ENCODE results near the gene SLITRK1. TPM values are rescaled to one million over a fixed set of nuclear protein-coding genes. Genes with fewer than 3 reads are reported as not detected.
A peak's percentile ranks its signal among the peaks of the same experiment; 100 is the strongest.

Gene SLITRK1
- polyA plus RNA-seq, 1 donor, result 0.31 TPM

GRCh38 chr13:83884141-83884540, 1.9 kb upstream of the SLITRK1 start:
- H3K27ac ChIP-seq (ENCODE audit: low read length), result no peak overlapping the region
- no peaks in the 10 kb centered on the region for H3K9me3 ChIP-seq (ENCODE audit: control insufficient read depth, low read depth, low read length)
- no peak overlapping the region for H3K4me3 ChIP-seq (ENCODE audit: low read length)
- peaks cover 40% of the 10 kb centered on the region for H3K27me3 ChIP-seq (ENCODE audit: control insufficient read depth, insufficient read depth, low read length)
- no peak for DNase-seq
- no peaks in the 10 kb centered on the region for H3K36me3 ChIP-seq (ENCODE audit: control insufficient read depth, insufficient read depth, low read length)
- no peaks in the 10 kb centered on the region for H3K4me1 ChIP-seq (ENCODE audit: control insufficient read depth, insufficient read depth, low read length)

- no peaks in the 10 kb centered on the region for H3K4me1 ChIP-seq (ENCODE audit: control insufficient read depth, insufficient read depth, low read length)
- peaks cover 47% of the 10 kb centered on the region for H3K27me3 ChIP-seq (ENCODE audit: control insufficient read depth, insufficient read depth, low read length)
- DNase-seq, result no peak
- no peak overlapping the region for H3K27ac ChIP-seq (ENCODE audit: low read length)
- WGBS (ENCODE audit: insufficient coverage, low lambda C conversion rate), result 0% methylated on average over 1 of the region's 14 CpGs
- no peaks in the 10 kb centered on the region for H3K9me3 ChIP-seq (ENCODE audit: control insufficient read depth, low read depth, low read length)
- no peak overlapping the region for H3K4me3 ChIP-seq (ENCODE audit: low read length)
- no peaks in the 10 kb centered on the region for H3K36me3 ChIP-seq (ENCODE audit: control insufficient read depth, insufficient read depth, low read length)
Observed at GRCh38 chr13:83883061-83883523, 818 bp upstream of the SLITRK1 start.

- Histone ChIP-seq H3K27me3 (ENCODE audit: control insufficient read depth, insufficient read depth, low read length) (peaks cover 47% of the 10 kb centered on the region), H3K36me3 (ENCODE audit: control insufficient read depth, insufficient read depth, low read length) (no peaks in the 10 kb centered on the region), H3K27ac (ENCODE audit: low read length) (no peak overlapping the region), H3K9me3 (ENCODE audit: control insufficient read depth, low read depth, low read length) (no peaks in the 10 kb centered on the region), H3K4me1 (ENCODE audit: control insufficient read depth, insufficient read depth, low read length) (no peaks in the 10 kb centered on the region), H3K4me3 (ENCODE audit: low read length) (no peak overlapping the region)
- 9% methylated on average over 4 of the region's 9 CpGs for WGBS (ENCODE audit: insufficient coverage, low lambda C conversion rate)
- no peak for DNase-seq
Observed at GRCh38 chr13:83882606-83882959, 309 bp upstream of the SLITRK1 start.

GRCh38 chr13:83881140-83881684, 1.1 kb downstream of the SLITRK1 start:
- Histone ChIP-seq H3K36me3 (ENCODE audit: control insufficient read depth, insufficient read depth, low read length) (no peaks in the 10 kb centered on the region), H3K4me3 (ENCODE audit: low read length) (no peak overlapping the region), H3K4me1 (ENCODE audit: control insufficient read depth, insufficient read depth, low read length) (no peaks in the 10 kb centered on the region), H3K27ac (ENCODE audit: low read length) (no peak overlapping the region), H3K27me3 (ENCODE audit: control insufficient read depth, insufficient read depth, low read length) (peaks cover 47% of the 10 kb centered on the region), H3K9me3 (ENCODE audit: control insufficient read depth, low read depth, low read length) (no peaks in the 10 kb centered on the region)
- WGBS (ENCODE audit: insufficient coverage, low lambda C conversion rate), result 8% methylated on average over 5 of the region's 19 CpGs
- no peak for DNase-seq

- no peaks in the 10 kb centered on the region for H3K36me3 ChIP-seq (ENCODE audit: control insufficient read depth, insufficient read depth, low read length)
- no peaks in the 10 kb centered on the region for H3K4me1 ChIP-seq (ENCODE audit: control insufficient read depth, insufficient read depth, low read length)
- H3K4me3 ChIP-seq (ENCODE audit: low read length), result no peak overlapping the region
- DNase-seq, result no peak
- WGBS (ENCODE audit: insufficient coverage, low lambda C conversion rate), result no CpG with 5 or more reads among the region's 26 CpGs
- H3K9me3 ChIP-seq (ENCODE audit: control insufficient read depth, low read depth, low read length), result no peaks in the 10 kb centered on the region
- H3K27ac ChIP-seq (ENCODE audit: low read length), result no peak overlapping the region
- peaks cover 47% of the 10 kb centered on the region for H3K27me3 ChIP-seq (ENCODE audit: control insufficient read depth, insufficient read depth, low read length)
Observed at GRCh38 chr13:83880275-83881139, 1.8 kb downstream of the SLITRK1 start.

GRCh38 chr13:83879431-83880171, 2.7 kb downstream of the SLITRK1 start:
- Histone ChIP-seq H3K27ac (ENCODE audit: low read length) (no peak overlapping the region), H3K4me3 (ENCODE audit: low read length) (peak overlapping the region; percentile 19), H3K4me1 (ENCODE audit: control insufficient read depth, insufficient read depth, low read length) (no peaks in the 10 kb centered on the region), H3K27me3 (ENCODE audit: control insufficient read depth, insufficient read depth, low read length) (peaks cover 47% of the 10 kb centered on the region), H3K9me3 (ENCODE audit: control insufficient read depth, low read depth, low read length) (no peaks in the 10 kb centered on the region), H3K36me3 (ENCODE audit: control insufficient read depth, insufficient read depth, low read length) (no peaks in the 10 kb centered on the region)
- DNase-seq, result no peak
- WGBS (ENCODE audit: insufficient coverage, low lambda C conversion rate), result no CpG with 5 or more reads among the region's 33 CpGs

GRCh38 chr13:83878691-83879430, 3.4 kb downstream of the SLITRK1 start:
- H3K36me3 ChIP-seq (ENCODE audit: control insufficient read depth, insufficient read depth, low read length), result no peaks in the 10 kb centered on the region
- no peaks in the 10 kb centered on the region for H3K4me1 ChIP-seq (ENCODE audit: control insufficient read depth, insufficient read depth, low read length)
- H3K9me3 ChIP-seq (ENCODE audit: control insufficient read depth, low read depth, low read length), result no peaks in the 10 kb centered on the region
- no peak overlapping the region for H3K27ac ChIP-seq (ENCODE audit: low read length)
- no peak for DNase-seq
- peak overlapping the region; percentile 19 for H3K4me3 ChIP-seq (ENCODE audit: low read length)
- WGBS (ENCODE audit: insufficient coverage, low lambda C conversion rate), result no CpG with 5 or more reads among the region's 31 CpGs
- peaks cover 47% of the 10 kb centered on the region for H3K27me3 ChIP-seq (ENCODE audit: control insufficient read depth, insufficient read depth, low read length)

- H3K36me3 ChIP-seq (ENCODE audit: control insufficient read depth, insufficient read depth, low read length), result no peaks in the 10 kb centered on the region
- peaks cover 41% of the 10 kb centered on the region for H3K27me3 ChIP-seq (ENCODE audit: control insufficient read depth, insufficient read depth, low read length)
- WGBS (ENCODE audit: insufficient coverage, low lambda C conversion rate), result 30% methylated on average over 7 of the region's 12 CpGs
- H3K4me3 ChIP-seq (ENCODE audit: low read length), result no peak overlapping the region
- DNase-seq, result no peak
- no peak overlapping the region for H3K27ac ChIP-seq (ENCODE audit: low read length)
- H3K4me1 ChIP-seq (ENCODE audit: control insufficient read depth, insufficient read depth, low read length), result no peaks in the 10 kb centered on the region
- H3K9me3 ChIP-seq (ENCODE audit: control insufficient read depth, low read depth, low read length), result no peaks in the 10 kb centered on the region
Observed at GRCh38 chr13:83877651-83878355, 4.5 kb downstream of the SLITRK1 start.

- peaks cover 31% of the 10 kb centered on the region for H3K27me3 ChIP-seq (ENCODE audit: control insufficient read depth, insufficient read depth, low read length)
Observed at GRCh38 chr13:83876546-83876945, 5.7 kb downstream of the SLITRK1 start.

GRCh38 chr13:83867708-83868107, 14.6 kb downstream of the SLITRK1 start:
- no peak for DNase-seq
- Histone ChIP-seq H3K4me3 (ENCODE audit: low read length) (no peak overlapping the region), H3K27me3 (ENCODE audit: control insufficient read depth, insufficient read depth, low read length) (no peaks in the 10 kb centered on the region), H3K9me3 (ENCODE audit: control insufficient read depth, low read depth, low read length) (peaks cover 5% of the 10 kb centered on the region), H3K4me1 (ENCODE audit: control insufficient read depth, insufficient read depth, low read length) (no peaks in the 10 kb centered on the region), H3K36me3 (ENCODE audit: control insufficient read depth, insufficient read depth, low read length) (no peaks in the 10 kb centered on the region), H3K27ac (ENCODE audit: low read length) (no peak overlapping the region)

More at GRCh38 chr13:83876546-83876945, 5.7 kb downstream of the SLITRK1 start:
- WGBS (ENCODE audit: insufficient coverage, low lambda C conversion rate), result 83% methylated on average over 2 of the region's 3 CpGs
- no peak for DNase-seq
- Histone ChIP-seq H3K4me1 (ENCODE audit: control insufficient read depth, insufficient read depth, low read length) (no peaks in the 10 kb centered on the region), H3K4me3 (ENCODE audit: low read length) (no peak overlapping the region), H3K27ac (ENCODE audit: low read length) (no peak overlapping the region), H3K9me3 (ENCODE audit: control insufficient read depth, low read depth, low read length) (no peaks in the 10 kb centered on the region), H3K36me3 (ENCODE audit: control insufficient read depth, insufficient read depth, low read length) (no peaks in the 10 kb centered on the region)

Measured in large intestine (tissue), 3 donors.